COLO829 (cell line): ENCODE results near the gene SASH3.

Source experiments
- DNase-seq: peaks from one replicate; pipeline ENCODE4 v3.0.0; 2012; ENCODE audit warnings: low spot score

The SASH3 gene

DNA sequence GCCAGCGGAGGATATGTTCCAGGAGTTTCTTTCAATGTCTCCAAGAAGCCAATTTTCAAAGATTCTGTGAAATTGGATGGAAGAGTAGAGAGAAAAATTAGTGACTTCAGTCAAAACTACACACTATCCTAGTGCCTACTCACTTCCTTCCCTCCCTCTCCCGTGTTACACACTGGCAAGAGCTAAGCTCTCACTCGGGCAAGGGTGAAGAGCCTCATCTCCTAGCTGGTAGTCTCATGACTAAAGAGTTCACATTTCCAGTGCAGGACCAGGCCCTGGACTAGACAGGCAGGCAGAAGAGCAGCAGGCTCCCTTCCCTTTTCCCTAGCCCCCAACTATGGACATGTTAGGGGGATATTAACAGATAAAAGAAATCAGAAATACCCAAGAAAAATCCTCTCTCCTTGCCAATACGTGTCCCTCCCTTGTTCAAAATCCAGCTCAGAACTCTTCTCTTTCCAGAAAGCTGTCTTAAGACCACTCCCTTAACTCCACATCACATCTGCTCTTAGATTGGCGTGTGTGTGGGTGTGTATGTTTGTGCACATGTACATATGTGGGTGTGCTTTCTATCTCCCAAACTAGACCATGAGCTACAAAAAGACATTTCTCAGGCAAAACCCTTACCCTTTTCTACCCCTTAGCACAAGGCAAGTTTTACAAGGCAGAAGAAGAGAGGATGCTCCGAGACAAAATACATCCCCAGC is 34.1 kb downstream of the SASH3 start:
- DNase-seq, result no peak

DNA sequence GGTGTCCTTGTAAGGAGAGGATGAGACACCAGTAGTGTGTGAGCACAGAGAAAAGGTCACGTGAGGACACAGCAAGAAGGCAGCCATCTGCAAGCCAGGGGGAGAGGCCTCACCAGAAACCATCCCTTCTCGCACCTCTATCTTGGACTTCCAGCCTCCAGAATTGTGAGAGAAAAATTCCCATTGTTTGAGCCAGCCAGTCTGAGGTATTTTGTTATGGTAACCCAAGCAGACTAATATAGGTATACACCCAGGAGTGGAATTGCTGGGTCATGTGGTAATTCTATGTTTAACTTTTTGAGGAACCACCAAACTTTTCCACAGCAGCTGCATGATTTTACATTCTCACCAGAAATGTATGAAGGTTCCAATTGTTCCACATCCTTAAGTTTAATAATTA is 38.4 kb downstream of the SASH3 start:
- no peak for DNase-seq

DNA sequence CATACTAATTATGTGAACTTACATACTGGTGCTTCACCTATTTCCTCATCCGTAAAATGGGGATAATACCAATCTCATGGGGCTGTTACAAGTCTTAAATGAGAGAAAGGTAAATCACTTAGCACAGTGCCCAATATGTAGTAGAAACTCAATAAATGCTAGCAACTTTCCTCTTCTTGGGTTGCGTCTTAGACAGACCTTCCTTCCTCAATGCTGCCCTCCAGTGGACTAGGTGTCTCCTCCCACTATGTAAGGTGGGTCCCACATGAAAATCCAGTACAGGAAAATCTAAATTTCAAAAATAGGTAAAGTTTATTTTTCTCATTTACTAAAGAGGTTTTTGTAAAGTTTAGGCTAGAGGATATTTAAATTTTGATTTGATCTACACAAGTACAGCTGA is 43.4 kb downstream of the SASH3 start:
- DNase-seq, result peak; percentile 7

DNA sequence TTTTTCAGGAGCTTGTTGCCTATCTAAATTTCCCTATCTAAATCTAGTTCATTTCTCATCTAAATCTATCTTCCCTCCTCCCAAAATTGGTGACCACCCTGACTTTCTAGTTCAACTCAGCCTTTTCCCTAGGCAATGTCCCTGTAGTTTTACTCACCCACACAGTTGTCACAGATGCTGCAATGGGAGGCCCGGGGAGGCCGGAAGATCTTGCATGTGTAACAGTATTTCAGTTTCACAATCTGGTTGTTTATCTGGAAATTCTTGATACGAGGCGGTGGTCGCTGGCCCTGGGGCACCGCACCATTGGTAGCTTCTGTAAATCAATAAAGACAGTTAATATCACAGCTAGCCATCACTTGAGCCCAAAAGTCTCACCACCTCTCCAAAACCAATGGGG is 43.8 kb downstream of the SASH3 start:
- no peak for DNase-seq

DNA sequence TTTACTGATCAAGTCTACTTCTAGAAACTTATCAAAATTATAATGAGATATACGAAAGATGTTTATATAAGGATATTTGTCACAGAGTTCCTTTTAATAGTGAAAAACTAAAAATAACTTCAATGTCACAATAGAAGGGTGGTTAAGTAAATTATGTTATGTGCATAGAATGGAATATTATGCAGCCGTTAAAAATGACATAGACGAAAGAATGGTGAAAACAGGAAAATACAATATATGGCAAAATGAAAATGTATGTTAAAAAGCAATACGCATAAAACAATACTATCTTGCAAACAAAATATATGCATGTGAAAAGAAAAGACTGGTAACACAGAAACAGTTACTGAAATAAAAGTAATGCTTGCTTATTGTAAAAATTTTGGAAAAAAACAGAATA is 44.9 kb downstream of the SASH3 start:
- DNase-seq, result no peak

DNA sequence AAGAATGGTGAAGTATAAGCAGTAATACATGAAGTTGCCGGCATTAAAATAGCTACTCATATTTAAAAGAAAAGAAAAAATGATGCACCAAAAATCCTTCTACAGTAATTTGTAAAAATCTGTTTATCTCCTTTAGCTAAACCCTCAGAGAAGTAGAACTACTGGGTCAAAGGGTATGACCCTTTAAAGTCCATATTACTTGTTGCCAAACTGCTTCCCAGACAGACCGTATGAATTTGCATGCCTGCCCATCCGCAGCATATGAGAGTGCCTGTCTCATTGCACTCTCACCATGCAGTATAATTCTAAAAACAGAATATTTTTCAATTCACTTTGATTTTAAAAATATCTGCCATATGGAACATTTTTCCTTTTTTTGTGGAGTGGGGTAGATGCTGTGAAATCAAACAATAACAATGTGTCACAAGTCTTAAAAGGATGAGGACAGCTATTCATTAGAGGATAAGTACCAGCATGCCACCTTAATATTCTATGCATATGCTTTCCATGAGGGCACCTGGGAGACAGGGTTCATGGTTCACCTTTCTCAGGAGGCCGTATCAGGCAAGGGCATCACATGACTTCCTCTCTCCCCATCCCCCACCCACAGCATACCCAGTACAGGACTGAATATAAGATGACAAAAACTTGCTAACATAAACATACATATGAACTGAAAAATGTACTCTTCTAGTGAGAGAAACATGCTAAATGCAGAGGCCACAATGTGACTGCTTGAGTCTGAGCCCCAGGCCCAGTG is 46.2 kb downstream of the SASH3 start:
- DNase-seq, result no peak

DNA sequence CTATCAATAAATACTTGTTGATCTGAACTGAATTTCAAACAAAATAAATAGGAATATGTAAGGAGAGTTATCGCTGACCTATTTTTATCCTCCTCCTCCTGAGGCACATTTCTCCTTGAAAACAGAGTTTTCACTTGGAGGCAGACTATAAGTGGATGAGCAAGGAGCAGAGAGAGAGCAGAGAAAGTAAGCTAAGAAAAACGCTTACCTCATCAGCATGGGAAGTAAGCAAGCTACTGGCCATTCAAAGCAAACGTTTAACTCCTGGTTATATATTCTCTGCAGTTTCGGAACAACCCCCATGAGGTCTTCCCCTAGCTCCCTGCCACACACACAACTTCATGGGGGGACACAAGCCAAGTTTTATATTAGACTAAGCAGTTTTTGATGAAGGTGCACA is 50.7 kb downstream of the SASH3 start:
- no peak for DNase-seq

DNA sequence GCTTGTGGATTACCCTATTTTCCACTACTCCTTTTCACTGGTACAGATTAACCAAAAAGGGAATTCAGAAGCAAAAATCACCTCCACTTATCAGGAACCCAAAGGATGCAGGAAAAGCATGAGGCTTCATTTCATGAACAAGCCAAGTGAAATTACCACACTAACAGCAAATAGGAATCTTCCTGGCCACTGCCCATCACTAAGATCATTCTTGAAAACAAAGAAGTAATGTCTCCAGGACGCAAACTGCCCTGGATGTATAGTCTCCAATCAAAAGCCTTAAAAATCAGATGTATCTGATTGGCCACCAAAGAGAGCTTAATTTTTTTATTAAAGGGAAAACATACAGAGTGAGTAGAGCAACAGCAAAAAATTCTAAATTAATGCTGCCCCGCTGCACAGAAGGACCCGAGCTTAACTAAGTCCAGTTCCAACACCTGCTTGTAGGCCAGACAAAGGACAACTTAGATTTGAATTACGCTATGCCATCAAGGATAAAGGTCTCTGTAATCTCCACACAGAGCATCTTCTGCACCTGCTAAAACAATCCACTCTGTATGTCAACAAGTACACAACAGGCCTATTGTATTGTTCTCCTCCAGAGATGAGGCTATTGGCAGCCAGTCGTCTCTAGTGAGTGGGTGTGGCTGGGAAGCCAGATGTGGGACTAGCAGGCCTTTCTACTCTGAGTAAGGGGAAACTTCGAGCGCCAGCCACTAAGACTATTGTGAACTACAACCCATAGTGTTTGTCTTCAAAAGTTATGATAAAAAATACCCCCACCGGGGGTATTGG is 51.5 kb downstream of the SASH3 start:
- no peak for DNase-seq

DNA sequence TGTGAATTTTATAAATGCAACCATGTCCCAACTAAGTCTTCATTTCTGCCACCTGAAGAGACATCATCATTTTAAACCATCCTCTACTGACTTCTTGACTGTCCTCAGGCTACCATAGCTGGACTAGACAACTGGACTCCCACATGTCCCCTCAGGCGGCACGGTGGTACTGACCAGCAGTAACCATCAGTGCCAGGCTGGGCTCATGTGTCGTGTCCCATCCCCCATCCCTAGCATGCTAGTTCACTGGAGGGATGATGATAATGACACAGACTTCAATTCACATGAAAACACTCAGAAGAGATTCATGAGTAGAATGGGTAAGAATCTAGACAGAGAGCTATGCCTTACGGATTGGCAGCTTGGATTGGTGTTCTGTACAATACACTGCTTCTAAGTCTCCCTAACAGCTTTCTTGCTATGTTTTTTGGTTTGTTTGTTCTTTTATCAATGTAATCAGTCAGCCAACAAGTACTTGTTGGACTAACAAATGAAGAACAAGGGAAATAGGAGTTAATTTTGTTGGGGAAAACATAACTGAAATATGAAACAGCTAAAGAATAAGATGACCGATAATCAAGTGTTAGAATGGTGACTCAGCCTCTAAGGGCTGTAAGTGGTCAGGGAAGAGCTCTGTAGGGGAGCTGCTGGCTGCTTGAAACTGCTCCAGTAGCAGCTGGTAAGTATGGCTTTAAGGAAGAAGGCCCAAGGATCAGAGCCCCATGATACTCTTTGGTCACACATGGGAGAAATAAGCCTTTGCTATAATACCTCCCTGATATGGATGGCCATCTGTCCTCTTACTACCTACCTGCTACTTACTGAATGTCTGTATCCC is 53.6 kb downstream of the SASH3 start:
- no peak for DNase-seq

DNA sequence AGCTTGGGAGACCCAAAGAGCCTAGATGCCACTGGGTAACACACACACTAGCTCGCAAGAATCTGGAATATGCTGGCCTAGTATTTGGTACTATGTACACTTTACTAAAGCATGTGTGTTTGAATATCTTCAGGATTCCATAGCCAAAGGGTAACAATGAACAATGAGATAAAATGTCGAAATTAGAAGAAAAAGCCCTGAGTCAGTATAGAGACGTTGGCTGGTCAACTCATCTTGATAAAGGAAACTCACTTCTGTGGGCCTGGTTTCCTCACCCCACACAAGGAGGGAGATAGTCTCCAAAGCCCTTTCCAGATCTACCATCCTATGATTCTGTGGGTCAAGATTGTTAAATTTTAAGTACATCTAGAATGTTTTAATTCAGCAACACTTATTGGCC is 57.1 kb downstream of the SASH3 start:
- no peak for DNase-seq

DNA sequence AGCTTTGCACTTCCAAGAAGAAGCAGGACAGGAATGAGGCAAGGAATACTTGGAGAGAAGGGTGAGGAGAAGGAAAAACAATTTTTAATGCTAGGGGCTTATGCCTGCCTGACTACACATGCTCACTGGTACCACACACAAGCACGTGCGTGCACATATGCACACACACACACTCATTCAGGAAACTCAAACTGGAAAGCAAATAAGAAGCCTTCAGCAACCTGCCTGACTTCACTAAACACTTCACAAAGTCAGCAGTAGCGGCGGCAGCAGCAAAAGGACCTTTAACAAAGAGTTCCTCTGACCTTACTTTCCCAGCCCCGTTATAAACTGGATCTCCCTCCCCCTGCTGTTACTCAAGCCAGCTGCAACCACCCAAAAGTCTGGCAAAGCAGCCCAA is 60.6 kb downstream of the SASH3 start:
- no peak for DNase-seq

DNA sequence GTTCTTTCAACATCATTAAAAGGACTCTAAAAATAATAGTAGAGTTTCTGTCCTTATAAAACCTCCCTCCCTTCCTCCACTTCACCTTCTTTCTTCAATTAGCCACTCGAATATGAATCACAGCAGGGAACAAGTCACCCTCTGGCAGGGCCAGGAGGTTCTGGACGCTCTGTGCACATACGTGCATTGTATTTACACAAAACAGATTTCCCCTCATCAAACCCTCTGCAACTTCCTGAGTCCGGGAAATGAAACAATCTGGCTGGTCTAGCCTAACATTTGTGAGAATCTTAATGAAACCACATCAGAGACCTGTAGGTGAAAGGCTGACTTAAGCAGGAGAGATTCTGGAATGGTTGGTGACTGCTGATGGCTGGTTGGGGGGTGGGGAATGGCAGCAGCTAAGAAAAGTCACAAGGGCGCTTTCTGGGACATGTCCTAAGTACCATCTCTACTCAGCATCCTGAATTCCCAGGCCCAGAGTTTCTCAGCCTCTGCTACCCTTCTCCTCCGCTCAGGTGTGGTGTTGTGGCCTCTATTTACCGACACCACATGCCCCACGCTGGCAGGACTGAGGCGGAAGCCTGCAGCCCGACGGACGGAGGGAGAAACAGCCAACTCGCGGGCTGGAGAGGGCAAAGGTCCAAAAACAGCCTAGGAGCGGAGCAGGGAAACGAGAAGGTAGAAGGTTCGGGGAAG is 62.9 kb downstream of the SASH3 start:
- DNase-seq, result no peak

DNA sequence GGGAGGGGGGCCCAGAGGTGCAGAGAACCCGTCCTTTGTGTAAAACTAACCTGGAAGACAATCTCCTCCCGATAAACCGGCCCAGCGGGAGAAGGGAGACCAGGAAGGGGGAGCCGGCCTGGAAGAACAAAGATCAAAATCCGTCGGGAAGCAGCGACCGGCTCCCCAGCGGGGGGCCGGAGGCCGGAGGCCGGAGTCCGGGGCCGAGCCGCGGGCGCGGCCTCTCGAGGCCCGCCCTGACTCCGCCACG is 63.4 kb downstream of the SASH3 start:
- no peak for DNase-seq

DNA sequence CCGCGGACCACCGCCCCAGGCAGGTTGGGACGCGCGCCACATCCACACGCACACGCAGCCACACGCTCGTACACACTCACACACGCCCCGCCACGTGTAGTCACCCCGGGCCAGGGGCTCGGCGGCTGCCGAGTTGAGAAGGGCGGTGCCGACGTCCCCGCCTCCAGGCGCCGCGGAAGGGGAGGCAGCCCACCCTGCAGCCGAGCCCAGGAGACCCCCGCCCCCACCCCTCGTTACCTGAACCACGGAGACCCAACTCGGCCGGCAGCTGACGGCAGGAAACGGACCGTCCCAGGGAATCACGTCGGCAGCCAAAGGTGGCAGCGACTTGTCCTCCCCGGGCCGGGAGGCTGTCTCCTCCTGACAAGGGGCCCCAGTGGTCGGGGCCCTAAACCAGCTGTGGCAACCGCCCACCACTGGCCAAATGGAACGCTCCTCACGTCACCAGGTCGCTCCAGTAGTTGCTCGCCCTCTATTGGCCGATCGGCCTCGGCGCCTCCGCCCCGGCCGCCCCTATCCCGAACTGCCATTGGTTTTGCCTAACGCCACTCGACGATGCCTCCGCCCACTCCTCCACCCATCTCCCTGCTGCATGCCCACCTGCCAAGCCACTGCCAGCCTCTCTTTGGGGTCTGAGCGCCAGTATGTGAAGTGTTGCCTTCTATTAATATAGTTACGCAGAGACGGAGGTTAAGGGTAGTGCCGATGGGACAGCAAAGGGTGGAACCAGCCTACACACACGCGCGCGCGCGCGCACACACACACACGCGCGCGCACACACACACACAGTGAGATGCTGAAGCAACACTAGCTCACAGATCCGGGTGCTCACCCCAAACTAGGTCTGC is 63.9 kb downstream of the SASH3 start, which contains the start of gene ZDHHC9:
TSS of gene ZDHHC9 (minus strand) at position 428 of the 848 bp plus-strand sequence. CDS start 1,941 bp downstream, outside the sequence.
- peak; percentile 64 for DNase-seq
